SU-DHL-6 (cell line): ENCODE results near the gene ECT2.

ENCODE experiments used
- EZH2phosphoT487 ChIP-seq: fragments of 200-600 bp; sonication (generic), shearing (Covaris generic); conservative IDR thresholded peaks from 2 replicates; pipeline ENCODE4 v1.6.1; 2018; ENCODE audit warnings: mild to moderate bottlenecking, antibody characterized with exemption, low read length, moderate library complexity, mixed read lengths
- TF ChIP-seq, protein P1 (sequence below): fragments of 200-600 bp; sonication (generic); IDR thresholded peaks from one replicate; pipeline ENCODE4 v1.5.1; 2017; ENCODE audit warnings: antibody characterized with exemption, mild to moderate bottlenecking, low read length, moderate library complexity; ENCODE audit not compliant: insufficient read depth, poor library complexity, severe bottlenecking

DNA sequence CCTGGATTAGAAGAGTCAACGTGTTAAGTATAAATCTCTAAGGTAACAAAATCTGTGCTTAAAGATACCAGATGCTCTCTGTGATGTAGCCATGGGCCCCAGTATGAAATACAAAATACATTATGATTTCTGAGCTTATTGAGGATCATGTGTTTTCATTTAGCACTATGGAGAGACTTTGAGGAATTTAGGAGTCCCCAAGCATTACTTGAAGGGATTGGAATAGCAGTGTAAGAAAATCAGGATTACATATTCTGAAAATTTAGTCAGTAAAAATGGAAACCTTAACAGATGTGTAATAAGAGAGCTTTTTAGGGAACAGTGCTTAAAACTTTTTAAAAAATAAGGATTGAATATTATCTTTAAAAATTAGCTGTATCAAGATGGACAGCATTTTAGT lies 35.5 kb downstream of the ECT2 start:
- TF ChIP-seq, protein P1, sequence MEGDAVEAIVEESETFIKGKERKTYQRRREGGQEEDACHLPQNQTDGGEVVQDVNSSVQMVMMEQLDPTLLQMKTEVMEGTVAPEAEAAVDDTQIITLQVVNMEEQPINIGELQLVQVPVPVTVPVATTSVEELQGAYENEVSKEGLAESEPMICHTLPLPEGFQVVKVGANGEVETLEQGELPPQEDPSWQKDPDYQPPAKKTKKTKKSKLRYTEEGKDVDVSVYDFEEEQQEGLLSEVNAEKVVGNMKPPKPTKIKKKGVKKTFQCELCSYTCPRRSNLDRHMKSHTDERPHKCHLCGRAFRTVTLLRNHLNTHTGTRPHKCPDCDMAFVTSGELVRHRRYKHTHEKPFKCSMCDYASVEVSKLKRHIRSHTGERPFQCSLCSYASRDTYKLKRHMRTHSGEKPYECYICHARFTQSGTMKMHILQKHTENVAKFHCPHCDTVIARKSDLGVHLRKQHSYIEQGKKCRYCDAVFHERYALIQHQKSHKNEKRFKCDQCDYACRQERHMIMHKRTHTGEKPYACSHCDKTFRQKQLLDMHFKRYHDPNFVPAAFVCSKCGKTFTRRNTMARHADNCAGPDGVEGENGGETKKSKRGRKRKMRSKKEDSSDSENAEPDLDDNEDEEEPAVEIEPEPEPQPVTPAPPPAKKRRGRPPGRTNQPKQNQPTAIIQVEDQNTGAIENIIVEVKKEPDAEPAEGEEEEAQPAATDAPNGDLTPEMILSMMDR, result no peak
- TF ChIP-seq EZH2phosphoT487, result no peak
